ENCODE results near the gene ADAMTS10.

GRCh38 chr19:8617984-8618383 lies 7.5 kb upstream of the ADAMTS10 start:
- no peak for TF ChIP-seq EZH2 (optimal IDR thresholded peaks at IDR 0.05; ENCODE audit: low read depth, low read length)
- no peak for TF ChIP-seq CTCF (IDR thresholded peaks at IDR 0.05; ENCODE audit: low read length)
- TF ChIP-seq EZH2phosphoT487 (IDR thresholded peaks at IDR 0.05; ENCODE audit: low read length): no peak
